ENCODE measurements around the gene RC3H1.

GRCh38 chr1:173954179-173954578, 68.0 kb downstream of the RC3H1 start:
- TF ChIP-seq RAD21 (IDR thresholded peaks at IDR 0.05; ENCODE audit: low read depth), result no peak
- no peak for TF ChIP-seq TAF1 (IDR thresholded peaks at IDR 0.05; ENCODE audit: low read depth)
- TF ChIP-seq, protein P1, sequence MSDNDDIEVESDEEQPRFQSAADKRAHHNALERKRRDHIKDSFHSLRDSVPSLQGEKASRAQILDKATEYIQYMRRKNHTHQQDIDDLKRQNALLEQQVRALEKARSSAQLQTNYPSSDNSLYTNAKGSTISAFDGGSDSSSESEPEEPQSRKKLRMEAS (IDR thresholded peaks at IDR 0.05), result no peak
- no peak for TF ChIP-seq EP300 (IDR thresholded peaks at IDR 0.05; ENCODE audit: borderline replicate concordance)
- TF ChIP-seq FOXM1 (IDR thresholded peaks at IDR 0.05; ENCODE audit: borderline replicate concordance, low read depth), result no peak
- TF ChIP-seq REST (IDR thresholded peaks at IDR 0.05; ENCODE audit: low read depth), result no peak
- TF ChIP-seq TCF12 (IDR thresholded peaks at IDR 0.05; ENCODE audit: low read depth), result no peak
- no peak for TF ChIP-seq EGR1 (IDR thresholded peaks at IDR 0.05)
- TF ChIP-seq CREB1 (IDR thresholded peaks at IDR 0.05; ENCODE audit: low read depth), result no peak
- TF ChIP-seq CEBPB (IDR thresholded peaks at IDR 0.05), result no peak
- no peak for TF ChIP-seq ZBTB7A (IDR thresholded peaks at IDR 0.05; ENCODE audit: low read depth)
- TF ChIP-seq YY1 (IDR thresholded peaks at IDR 0.05; ENCODE audit: low read depth), result no peak
- TF ChIP-seq TEAD4 (IDR thresholded peaks at IDR 0.05), result no peak
- no peak for TF ChIP-seq USF1 (IDR thresholded peaks at IDR 0.05)
